ENCODE measurements around the gene COMMD7. TPM values are rescaled to one million over a fixed set of nuclear protein-coding genes. Genes with fewer than 3 reads are reported as not detected.
"Not testable (repeated sequence)": the region's sequence is repeated elsewhere in the genome, so short reads cannot be mapped to it uniquely, and the experiment has no call there.

COMMD7 gene
- total RNA-seq, 6 experiments from 2014 or later: 15.2 to 21.3 (median 18.6) TPM

GRCh38 chr20:32737371-32738223 is 5.7 kb downstream of the COMMD7 start:
- H3K4me3 ChIP-seq: no peak overlapping the region
- ATAC-seq (no peak), DNase-seq (no peak)
- H3K9me3 ChIP-seq: no peaks in the 10 kb centered on the region
- no peaks in the 10 kb centered on the region for H3K27me3 ChIP-seq
- no peak overlapping the region for H3K27ac ChIP-seq
- intact Hi-C loops (cut with DNase I): no loop called here
- H3K4me1 ChIP-seq: no peaks in the 10 kb centered on the region
- WGBS (ENCODE audit: insufficient coverage, low coverage, low lambda C conversion rate, missing lambda C conversion rate): 36% methylated on average over 5 of the region's 7 CpGs
- no peaks in the 10 kb centered on the region for H3K36me3 ChIP-seq
- TF ChIP-seq CTCF (IDR thresholded peaks at IDR 0.05) (no peak), POLR2A (IDR thresholded peaks at IDR 0.05) (no peak)

GRCh38 chr20:32731882-32732266 is 11.4 kb downstream of the COMMD7 start:
- WGBS (ENCODE audit: insufficient coverage, low coverage, low lambda C conversion rate, missing lambda C conversion rate): 6% methylated on average over 4 of the region's 4 CpGs
- H3K4me1 ChIP-seq: peaks cover 0 to 13% (median 5%) of the 10 kb centered on the region in 4 donors
- intact Hi-C loops (cut with DNase I): no loop called here
- H3K9me3 ChIP-seq: no peaks in the 10 kb centered on the region
- H3K4me3 ChIP-seq: no peak overlapping the region
- peaks cover 0 to 4% (median 0%) of the 10 kb centered on the region in 4 donors for H3K36me3 ChIP-seq
- peak overlapping the region in 1 of 3 donors; percentile 31 for H3K27ac ChIP-seq
- no peaks in the 10 kb centered on the region for H3K27me3 ChIP-seq
- DNase-seq (peak; percentile 74 to 86 (median 85)), ATAC-seq (peak; percentile 98 to 99 (median 98))
- no peak for TF ChIP-seq POLR2A (IDR thresholded peaks at IDR 0.05)
- no peak for TF ChIP-seq CTCF (IDR thresholded peaks at IDR 0.05)

- H3K27me3 ChIP-seq; ATAC-seq; H3K36me3 ChIP-seq; H3K27ac ChIP-seq; H3K9me3 ChIP-seq; DNase-seq; H3K4me3 ChIP-seq; intact Hi-C loops (cut with DNase I): not testable (repeated sequence)
- peaks cover 0 to 13% (median 5%) of the 10 kb centered on the region in 4 donors for H3K4me1 ChIP-seq
- WGBS (ENCODE audit: insufficient coverage, low coverage, low lambda C conversion rate, missing lambda C conversion rate): 95% methylated on average over 3 of the region's 5 CpGs
Measured at GRCh38 chr20:32729334-32729733, 13.9 kb downstream of the COMMD7 start.

- H3K4me3 ChIP-seq; intact Hi-C loops (cut with DNase I); DNase-seq; H3K27me3 ChIP-seq; H3K9me3 ChIP-seq; ATAC-seq; H3K27ac ChIP-seq; H3K36me3 ChIP-seq: not testable (repeated sequence)
- H3K4me1 ChIP-seq: peaks cover 0 to 13% (median 5%) of the 10 kb centered on the region in 4 donors
- WGBS (ENCODE audit: insufficient coverage, low coverage, low lambda C conversion rate, missing lambda C conversion rate): 75% methylated on average over 5 of the region's 6 CpGs
Measured at GRCh38 chr20:32728435-32728834, 14.8 kb downstream of the COMMD7 start.

GRCh38 chr20:32727683-32728082 is 15.6 kb downstream of the COMMD7 start:
- Histone ChIP-seq H3K4me3 (no peak overlapping the region), H3K4me1 (peaks cover 0 to 13% (median 5%) of the 10 kb centered on the region in 4 donors), H3K36me3 (peaks cover 0 to 9% (median 0%) of the 10 kb centered on the region in 4 donors), H3K27me3 (no peaks in the 10 kb centered on the region), H3K27ac (no peak overlapping the region), H3K9me3 (no peaks in the 10 kb centered on the region)
- DNase-seq: no peak
- intact Hi-C loops (cut with DNase I): no loop called here
- ATAC-seq: no peak
- WGBS (ENCODE audit: insufficient coverage, low coverage, low lambda C conversion rate, missing lambda C conversion rate): 20% methylated on average over 2 of the region's 7 CpGs
- TF ChIP-seq POLR2A (IDR thresholded peaks at IDR 0.05) (no peak), CTCF (IDR thresholded peaks at IDR 0.05) (no peak)
